NCI-H526 treated with DMSO at 0.1 percent for 48 hours (cell line): ENCODE results near the gene MCF2.
A peak's percentile ranks its signal among the peaks of the same experiment; 100 is the strongest.
"Not testable (repeated sequence)": the region's sequence is repeated elsewhere in the genome, so short reads cannot be mapped to it uniquely, and the experiment has no call there.

Source experiments
- DNase-seq: peaks from one replicate; lab custom pipeline; 2025; lab: John Stamatoyannopoulos, UW

Gene MCF2

GRCh38 chrX:139708067-139708466, at the start of gene MCF2:
TSS of gene MCF2 (minus strand) at chrX:139708167. CDS start at chrX:139651744, 56,423 bp downstream.
- no peak for DNase-seq

GRCh38 chrX:139751053-139751452, 43.1 kb upstream of the MCF2 start:
- no peak for DNase-seq

- no peak for DNase-seq
Measured at GRCh38 chrX:139750390-139750789, 42.4 kb upstream of the MCF2 start.

GRCh38 chrX:139739138-139739537, 31.2 kb upstream of the MCF2 start:
- no peak for DNase-seq

- no peak for DNase-seq
Measured at GRCh38 chrX:139738581-139738980, 30.6 kb upstream of the MCF2 start.

- DNase-seq, result no peak
Measured at GRCh38 chrX:139736151-139736550, 28.2 kb upstream of the MCF2 start.

- no peak for DNase-seq
Measured at GRCh38 chrX:139734996-139735395, 27.0 kb upstream of the MCF2 start.

GRCh38 chrX:139725720-139726119, 17.8 kb upstream of the MCF2 start:
- DNase-seq, result no peak

GRCh38 chrX:139724626-139725025, 16.7 kb upstream of the MCF2 start:
- no peak for DNase-seq

- DNase-seq, result no peak
Measured at GRCh38 chrX:139720979-139721378, 13.0 kb upstream of the MCF2 start.

- no peak for DNase-seq
Measured at GRCh38 chrX:139720136-139720535, 12.2 kb upstream of the MCF2 start.

- DNase-seq, result no peak
Measured at GRCh38 chrX:139702658-139703057, 5.3 kb downstream of the MCF2 start.

GRCh38 chrX:139692908-139693307, 15.1 kb downstream of the MCF2 start:
- no peak for DNase-seq

- no peak for DNase-seq
Measured at GRCh38 chrX:139692506-139692849, 15.5 kb downstream of the MCF2 start.

- no peak for DNase-seq
Measured at GRCh38 chrX:139691843-139692505, 16.0 kb downstream of the MCF2 start.

GRCh38 chrX:139691493-139691842, 16.5 kb downstream of the MCF2 start:
- DNase-seq, result no peak

GRCh38 chrX:139685175-139685574, 22.8 kb downstream of the MCF2 start:
- not testable (repeated sequence) for DNase-seq

GRCh38 chrX:139680356-139680755, 27.6 kb downstream of the MCF2 start:
- peak; percentile 2 for DNase-seq

GRCh38 chrX:139647597-139647996, 60.4 kb downstream of the MCF2 start:
- no peak for DNase-seq

GRCh38 chrX:139642241-139642927, 65.6 kb downstream of the MCF2 start:
- DNase-seq, result peak; percentile 15

- no peak for DNase-seq
Measured at GRCh38 chrX:139640259-139640658, 67.7 kb downstream of the MCF2 start.

- no peak for DNase-seq
Measured at GRCh38 chrX:139639253-139639652, 68.7 kb downstream of the MCF2 start.

GRCh38 chrX:139600105-139600504, 107.9 kb downstream of the MCF2 start:
- DNase-seq, result no peak

GRCh38 chrX:139596068-139596467, 111.9 kb downstream of the MCF2 start:
- no peak for DNase-seq
